ENCODE data around the gene TAC4.

DNA sequence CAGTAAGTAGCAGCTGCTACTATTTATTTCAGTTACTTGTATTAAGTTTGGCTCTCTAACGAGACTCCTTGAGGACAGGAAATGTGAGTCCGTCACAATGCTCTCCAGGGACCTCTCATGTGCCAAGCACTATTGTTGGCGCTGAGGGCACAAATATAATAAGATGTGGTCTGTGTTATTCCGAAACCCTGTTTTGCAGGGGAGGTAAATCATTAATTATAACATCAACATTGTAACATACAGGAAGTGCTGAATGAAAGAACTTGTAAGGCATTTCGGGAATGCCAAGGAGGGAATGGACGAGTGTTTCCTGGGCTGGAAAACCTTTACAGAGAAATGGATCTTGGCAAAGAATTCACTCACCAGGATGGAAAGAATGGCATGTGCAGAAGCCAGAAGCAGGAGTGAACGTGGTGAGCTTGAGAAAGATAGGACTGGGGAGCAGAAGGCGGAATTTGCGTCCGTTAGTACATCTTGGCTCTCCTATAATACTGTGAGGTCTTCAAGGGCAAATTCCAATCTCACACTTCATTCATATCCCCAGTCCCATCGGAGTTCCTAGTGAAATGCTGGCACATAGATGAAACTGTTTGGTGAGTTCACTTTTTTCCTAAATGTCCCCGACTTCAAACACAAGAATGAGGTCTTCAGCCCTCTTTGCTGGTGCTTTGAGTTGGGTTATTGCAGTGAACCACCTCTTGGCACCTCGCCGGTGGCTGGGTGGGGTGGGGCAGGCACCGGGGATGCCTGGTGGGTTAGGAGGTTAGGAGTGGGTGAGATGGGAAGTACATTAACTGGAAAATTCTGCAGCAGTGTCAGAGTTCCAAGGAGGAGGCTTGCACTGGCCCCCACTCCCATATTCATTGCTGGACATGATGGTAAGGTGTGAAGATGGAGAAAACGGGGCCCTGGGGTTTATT is 11.5 kb downstream of the TAC4 start:
- TF ChIP-seq, protein P1, sequence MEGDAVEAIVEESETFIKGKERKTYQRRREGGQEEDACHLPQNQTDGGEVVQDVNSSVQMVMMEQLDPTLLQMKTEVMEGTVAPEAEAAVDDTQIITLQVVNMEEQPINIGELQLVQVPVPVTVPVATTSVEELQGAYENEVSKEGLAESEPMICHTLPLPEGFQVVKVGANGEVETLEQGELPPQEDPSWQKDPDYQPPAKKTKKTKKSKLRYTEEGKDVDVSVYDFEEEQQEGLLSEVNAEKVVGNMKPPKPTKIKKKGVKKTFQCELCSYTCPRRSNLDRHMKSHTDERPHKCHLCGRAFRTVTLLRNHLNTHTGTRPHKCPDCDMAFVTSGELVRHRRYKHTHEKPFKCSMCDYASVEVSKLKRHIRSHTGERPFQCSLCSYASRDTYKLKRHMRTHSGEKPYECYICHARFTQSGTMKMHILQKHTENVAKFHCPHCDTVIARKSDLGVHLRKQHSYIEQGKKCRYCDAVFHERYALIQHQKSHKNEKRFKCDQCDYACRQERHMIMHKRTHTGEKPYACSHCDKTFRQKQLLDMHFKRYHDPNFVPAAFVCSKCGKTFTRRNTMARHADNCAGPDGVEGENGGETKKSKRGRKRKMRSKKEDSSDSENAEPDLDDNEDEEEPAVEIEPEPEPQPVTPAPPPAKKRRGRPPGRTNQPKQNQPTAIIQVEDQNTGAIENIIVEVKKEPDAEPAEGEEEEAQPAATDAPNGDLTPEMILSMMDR (IDR thresholded peaks at IDR 0.05), result no peak
- TF ChIP-seq POLR2A (IDR thresholded peaks at IDR 0.05), result no peak

All from tibial nerve (tissue), 3 donors.